Activated CD4-positive, alpha-beta T cell treated with anti-CD3 and anti-CD28 coated beads for 48 hours (primary cell): Measurements from ENCODE around the gene TPCN1.

Experiments used
- DNase-seq: peaks from one replicate; pipeline ENCODE4 v3.0.0-alpha.2; 2020

TPCN1 gene

GRCh38 chr12:113242560-113242959 is 21.3 kb downstream of the TPCN1 start:
- no peak for DNase-seq

- no peak for DNase-seq
Observed at GRCh38 chr12:113244047-113244460, 22.8 kb downstream of the TPCN1 start.

GRCh38 chr12:113244478-113244958 is 23.3 kb downstream of the TPCN1 start:
- no peak for DNase-seq

- DNase-seq: no peak
Observed at GRCh38 chr12:113245695-113246477, 24.6 kb downstream of the TPCN1 start.

- DNase-seq: no peak
Observed at GRCh38 chr12:113246478-113247122, 25.3 kb downstream of the TPCN1 start.

- no peak for DNase-seq
Observed at GRCh38 chr12:113247123-113248050, 26.1 kb downstream of the TPCN1 start.

GRCh38 chr12:113248051-113248825 is 27.0 kb downstream of the TPCN1 start:
- no peak for DNase-seq

GRCh38 chr12:113248842-113249435 is 27.7 kb downstream of the TPCN1 start:
- no peak for DNase-seq

- no peak for DNase-seq
Observed at GRCh38 chr12:113249546-113249945, 28.3 kb downstream of the TPCN1 start.

- no peak for DNase-seq
Observed at GRCh38 chr12:113250045-113250444, 28.8 kb downstream of the TPCN1 start.

GRCh38 chr12:113251404-113252070 is 30.3 kb downstream of the TPCN1 start:
- DNase-seq: no peak

GRCh38 chr12:113252494-113252893 is 31.2 kb downstream of the TPCN1 start:
- no peak for DNase-seq

GRCh38 chr12:113253532-113254285 is 32.4 kb downstream of the TPCN1 start:
- DNase-seq: no peak

- no peak for DNase-seq
Observed at GRCh38 chr12:113254298-113254697, 33.0 kb downstream of the TPCN1 start.

- DNase-seq: no peak
Observed at GRCh38 chr12:113257564-113257963, 36.3 kb downstream of the TPCN1 start.

GRCh38 chr12:113260127-113260526 is 38.9 kb downstream of the TPCN1 start:
- DNase-seq: no peak

- no peak for DNase-seq
Observed at GRCh38 chr12:113260636-113261300, 39.5 kb downstream of the TPCN1 start.

GRCh38 chr12:113261847-113262470 is 40.7 kb downstream of the TPCN1 start:
- peak; percentile 63 for DNase-seq

- no peak for DNase-seq
Observed at GRCh38 chr12:113262710-113263109, 41.4 kb downstream of the TPCN1 start.
